HCT116 (cell line): ENCODE results near the gene TSHZ1.

ENCODE experiments used
- CEBPB ChIP-seq: IDR thresholded peaks from 2 replicates; pipeline ENCODE4 v1.6.1; 2012; ENCODE audit warnings: low read depth
- EZH2 ChIP-seq: fragments of 200-600 bp; sonication (generic); IDR thresholded peaks from 2 replicates; pipeline ENCODE4 v1.6.1; 2017; ENCODE audit warnings: antibody characterized with exemption, mixed run types
- RAD21 ChIP-seq: IDR thresholded peaks from 2 replicates; pipeline ENCODE4 v1.6.1; 2012; ENCODE audit warnings: low read depth, mild to moderate bottlenecking
- TF ChIP-seq, protein P1 (sequence below), 3 experiments: fragments of 200-600 bp in 1 of 3; sonication (generic) in 1 of 3; IDR thresholded peaks in 2 of 3; conservative IDR thresholded peaks in 1 of 3; 2 replicates each; pipeline ENCODE4 v1.5.1; 2012 to 2017; ENCODE audit warnings: low read depth in 2 of 3, low read length in 2 of 3, antibody characterized with exemption in 1 of 3, borderline replicate concordance in 1 of 3, control low read depth in 1 of 3, mild to moderate bottlenecking in 1 of 3, mixed read lengths in 1 of 3, mixed run types in 1 of 3, moderate library complexity in 1 of 3; ENCODE audit not compliant: insufficient read depth in 1 of 3

- TF ChIP-seq, protein P1, sequence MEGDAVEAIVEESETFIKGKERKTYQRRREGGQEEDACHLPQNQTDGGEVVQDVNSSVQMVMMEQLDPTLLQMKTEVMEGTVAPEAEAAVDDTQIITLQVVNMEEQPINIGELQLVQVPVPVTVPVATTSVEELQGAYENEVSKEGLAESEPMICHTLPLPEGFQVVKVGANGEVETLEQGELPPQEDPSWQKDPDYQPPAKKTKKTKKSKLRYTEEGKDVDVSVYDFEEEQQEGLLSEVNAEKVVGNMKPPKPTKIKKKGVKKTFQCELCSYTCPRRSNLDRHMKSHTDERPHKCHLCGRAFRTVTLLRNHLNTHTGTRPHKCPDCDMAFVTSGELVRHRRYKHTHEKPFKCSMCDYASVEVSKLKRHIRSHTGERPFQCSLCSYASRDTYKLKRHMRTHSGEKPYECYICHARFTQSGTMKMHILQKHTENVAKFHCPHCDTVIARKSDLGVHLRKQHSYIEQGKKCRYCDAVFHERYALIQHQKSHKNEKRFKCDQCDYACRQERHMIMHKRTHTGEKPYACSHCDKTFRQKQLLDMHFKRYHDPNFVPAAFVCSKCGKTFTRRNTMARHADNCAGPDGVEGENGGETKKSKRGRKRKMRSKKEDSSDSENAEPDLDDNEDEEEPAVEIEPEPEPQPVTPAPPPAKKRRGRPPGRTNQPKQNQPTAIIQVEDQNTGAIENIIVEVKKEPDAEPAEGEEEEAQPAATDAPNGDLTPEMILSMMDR (IDR thresholded peaks at IDR 0.05 in 2 of 3, conservative IDR thresholded peaks at IDR 0.05 in 1 of 3; ENCODE audit: borderline replicate concordance in 1 of 3, insufficient read depth in 1 of 3, low read depth in 2 of 3, low read length in 2 of 3): no peak
- TF ChIP-seq CEBPB: no peak
- no peak for TF ChIP-seq RAD21
- TF ChIP-seq EZH2: no peak
Measured at GRCh38 chr18:75280427-75281280, 70.1 kb downstream of the TSHZ1 start.
